Retinal pigment epithelial cell (primary cell): ENCODE measurements around the gene ASS1.

ENCODE experiments used
- DNase-seq: peaks from one replicate; pipeline ENCODE4 v3.0.0-alpha.2; 2010; ENCODE audit warnings: low read depth
- H3K4me3 ChIP-seq: 2 replicates; pipeline ENCODE4 v1.5.1; 2011; ENCODE audit warnings: mild to moderate bottlenecking, low read length, control low read depth, moderate library complexity
- CTCF ChIP-seq: conservative IDR thresholded peaks from 2 replicates; pipeline ENCODE4 v1.5.1; 2011; ENCODE audit warnings: low read depth, low read length, control low read depth, inconsistent platforms

ASS1 gene

GRCh38 chr9:130542038-130542437 is 97.3 kb downstream of the ASS1 start:
- H3K4me3 ChIP-seq, result no peak overlapping the region
- DNase-seq, result no peak
- no peak for TF ChIP-seq CTCF

GRCh38 chr9:130542457-130543228 is 97.9 kb downstream of the ASS1 start:
- TF ChIP-seq CTCF, result no peak
- DNase-seq, result no peak
- no peak overlapping the region for H3K4me3 ChIP-seq

GRCh38 chr9:130543368-130543767 is 98.6 kb downstream of the ASS1 start:
- no peak for DNase-seq
- H3K4me3 ChIP-seq, result no peak overlapping the region
- TF ChIP-seq CTCF, result no peak

- no peak for TF ChIP-seq CTCF
- no peak for DNase-seq
- no peak overlapping the region for H3K4me3 ChIP-seq
These were observed 99.1 kb downstream of the ASS1 start for GRCh38 chr9:130543859-130544258.

- no peak for TF ChIP-seq CTCF
- no peak overlapping the region for H3K4me3 ChIP-seq
- DNase-seq, result no peak
These were observed 99.6 kb downstream of the ASS1 start for GRCh38 chr9:130544364-130544763.

- no peak for DNase-seq
- no peak overlapping the region for H3K4me3 ChIP-seq
- TF ChIP-seq CTCF, result no peak
These were observed 103.3 kb downstream of the ASS1 start for GRCh38 chr9:130548103-130548502.

- TF ChIP-seq CTCF, result no peak
- no peak overlapping the region for H3K4me3 ChIP-seq
- no peak for DNase-seq
These were observed 104.5 kb downstream of the ASS1 start for GRCh38 chr9:130549093-130549735.
